Measurements from ENCODE around the gene TOB1.

TOB1 gene

DNA sequence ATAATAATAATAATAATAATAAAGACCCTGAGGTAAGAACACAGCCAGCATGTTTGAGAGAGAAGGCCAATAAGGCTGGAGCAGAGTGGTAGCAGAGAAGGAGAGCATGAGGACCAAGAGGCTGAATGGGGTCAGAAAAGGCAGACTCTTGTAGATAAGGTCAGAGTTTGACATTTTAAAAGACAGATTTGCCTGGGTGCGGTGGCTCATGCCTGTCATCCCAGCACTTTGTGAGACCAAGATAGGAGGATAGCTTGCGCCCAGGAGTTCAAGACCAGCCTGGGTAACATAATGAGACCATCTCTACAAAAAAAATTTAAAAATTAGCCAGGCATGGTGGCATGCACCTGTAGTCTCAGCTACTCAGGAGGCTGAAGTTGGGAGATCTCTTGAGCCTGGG is 41.7 kb downstream of the TOB1 start:
- TF ChIP-seq, protein P1, sequence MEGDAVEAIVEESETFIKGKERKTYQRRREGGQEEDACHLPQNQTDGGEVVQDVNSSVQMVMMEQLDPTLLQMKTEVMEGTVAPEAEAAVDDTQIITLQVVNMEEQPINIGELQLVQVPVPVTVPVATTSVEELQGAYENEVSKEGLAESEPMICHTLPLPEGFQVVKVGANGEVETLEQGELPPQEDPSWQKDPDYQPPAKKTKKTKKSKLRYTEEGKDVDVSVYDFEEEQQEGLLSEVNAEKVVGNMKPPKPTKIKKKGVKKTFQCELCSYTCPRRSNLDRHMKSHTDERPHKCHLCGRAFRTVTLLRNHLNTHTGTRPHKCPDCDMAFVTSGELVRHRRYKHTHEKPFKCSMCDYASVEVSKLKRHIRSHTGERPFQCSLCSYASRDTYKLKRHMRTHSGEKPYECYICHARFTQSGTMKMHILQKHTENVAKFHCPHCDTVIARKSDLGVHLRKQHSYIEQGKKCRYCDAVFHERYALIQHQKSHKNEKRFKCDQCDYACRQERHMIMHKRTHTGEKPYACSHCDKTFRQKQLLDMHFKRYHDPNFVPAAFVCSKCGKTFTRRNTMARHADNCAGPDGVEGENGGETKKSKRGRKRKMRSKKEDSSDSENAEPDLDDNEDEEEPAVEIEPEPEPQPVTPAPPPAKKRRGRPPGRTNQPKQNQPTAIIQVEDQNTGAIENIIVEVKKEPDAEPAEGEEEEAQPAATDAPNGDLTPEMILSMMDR (IDR thresholded peaks at IDR 0.05; ENCODE audit: insufficient read depth, low read length, poor library complexity, severe bottlenecking) = no peak
- no peak for TF ChIP-seq EZH2phosphoT487 (conservative IDR thresholded peaks at IDR 0.05; ENCODE audit: low read length)
- no peak overlapping the region for H3K4me2 ChIP-seq (ENCODE audit: low read depth, low read length, poor library complexity, severe bottlenecking)
- H3K9me2 ChIP-seq (replicated peaks; ENCODE audit: insufficient read depth, low read length) = no peaks in the 10 kb centered on the region

DNA sequence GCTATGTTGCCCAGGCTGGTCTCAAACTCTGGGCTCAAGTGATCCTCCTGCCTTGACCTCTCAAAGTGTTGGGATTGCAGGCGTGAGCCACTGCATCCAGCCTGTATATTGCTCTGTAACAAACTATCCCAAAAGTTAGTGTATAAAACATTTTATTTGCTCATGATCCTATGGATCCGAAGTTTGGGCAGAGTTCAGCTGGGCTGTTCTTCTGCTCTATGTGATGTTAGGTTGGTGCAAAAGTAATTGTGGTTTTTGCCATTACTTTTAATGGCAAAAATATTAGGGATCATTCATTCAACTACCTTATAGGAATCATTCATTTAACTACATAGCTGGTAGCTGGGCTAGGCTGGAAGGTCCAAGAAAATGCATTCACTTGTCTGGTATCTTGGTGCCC is 43.6 kb downstream of the TOB1 start:
- Histone ChIP-seq H3K4me3 (ENCODE audit: insufficient read depth, low read length, poor library complexity, severe bottlenecking) (no peak overlapping the region), H3K36me3 (ENCODE audit: low read length) (no peaks in the 10 kb centered on the region), H2AFZ (ENCODE audit: low read depth, low read length, severe bottlenecking) (no peak overlapping the region), H3K27ac (ENCODE audit: low read depth, low read length) (no peak overlapping the region), H3K27me3 (ENCODE audit: low read length) (no peaks in the 10 kb centered on the region), H3K9ac (ENCODE audit: low read length) (no peak overlapping the region), H4K20me1 (ENCODE audit: low read depth, low read length) (no peaks in the 10 kb centered on the region), H3K9me2 (replicated peaks; ENCODE audit: insufficient read depth, low read length) (no peaks in the 10 kb centered on the region), H3F3A (ENCODE audit: insufficient read depth) (no peaks in the 10 kb centered on the region), H3K9me3 (ENCODE audit: insufficient read depth, low read length) (no peaks in the 10 kb centered on the region), H3K4me2 (ENCODE audit: low read depth, low read length, poor library complexity, severe bottlenecking) (no peak overlapping the region), H3K79me2 (ENCODE audit: insufficient read depth, low read length) (no peaks in the 10 kb centered on the region)
- TF ChIP-seq EZH2phosphoT487 (conservative IDR thresholded peaks at IDR 0.05; ENCODE audit: low read length) = no peak
- TF ChIP-seq, protein P1 (IDR thresholded peaks at IDR 0.05; ENCODE audit: insufficient read depth, low read length, poor library complexity, severe bottlenecking) = no peak

More for the DNA sequence above, 41.7 kb downstream of the TOB1 start:
- no peaks in the 10 kb centered on the region for H3K36me3 ChIP-seq (ENCODE audit: low read length)
- H4K20me1 ChIP-seq (ENCODE audit: low read depth, low read length) = no peaks in the 10 kb centered on the region
- no peak overlapping the region for H3K27ac ChIP-seq (ENCODE audit: low read depth, low read length)
- H2AFZ ChIP-seq (ENCODE audit: low read depth, low read length, severe bottlenecking) = no peak overlapping the region
- no peak overlapping the region for H3K9ac ChIP-seq (ENCODE audit: low read length)
- no peaks in the 10 kb centered on the region for H3K9me3 ChIP-seq (ENCODE audit: insufficient read depth, low read length)
- H3K27me3 ChIP-seq (ENCODE audit: low read length) = no peaks in the 10 kb centered on the region
- no peaks in the 10 kb centered on the region for H3F3A ChIP-seq (ENCODE audit: insufficient read depth)
- H3K4me3 ChIP-seq (ENCODE audit: insufficient read depth, low read length, poor library complexity, severe bottlenecking) = no peak overlapping the region
- H3K79me2 ChIP-seq (ENCODE audit: insufficient read depth, low read length) = no peaks in the 10 kb centered on the region

DNA sequence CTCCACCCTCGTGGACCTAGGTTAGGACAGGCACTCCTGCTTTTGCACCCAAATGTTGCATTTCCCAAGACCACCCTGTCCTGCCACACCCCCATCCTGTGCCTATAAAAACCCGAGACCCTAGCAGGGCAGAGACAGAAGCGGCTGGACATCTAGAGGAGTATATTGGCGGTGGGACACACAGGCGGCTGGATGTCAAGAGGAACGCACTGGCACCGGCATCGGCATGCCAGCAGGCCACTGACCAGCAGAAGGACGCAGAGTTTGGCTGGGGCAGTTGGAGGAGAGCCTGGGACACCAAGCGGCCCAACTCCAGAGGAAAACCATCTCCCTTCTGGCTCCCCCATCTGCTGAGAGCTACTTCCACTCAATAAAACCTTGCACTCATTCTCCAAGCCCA is 45.5 kb downstream of the TOB1 start:
- no peak overlapping the region for H3K4me3 ChIP-seq (ENCODE audit: insufficient read depth, low read length, poor library complexity, severe bottlenecking)
- H3K9me2 ChIP-seq (replicated peaks; ENCODE audit: insufficient read depth, low read length) = no peaks in the 10 kb centered on the region
- no peaks in the 10 kb centered on the region for H3K36me3 ChIP-seq (ENCODE audit: low read length)
- no peaks in the 10 kb centered on the region for H3K27me3 ChIP-seq (ENCODE audit: low read length)
- TF ChIP-seq, protein P1 (IDR thresholded peaks at IDR 0.05; ENCODE audit: insufficient read depth, low read length, poor library complexity, severe bottlenecking) = no peak
- TF ChIP-seq EZH2phosphoT487 (conservative IDR thresholded peaks at IDR 0.05; ENCODE audit: low read length) = no peak
- H3K27ac ChIP-seq (ENCODE audit: low read depth, low read length) = no peak overlapping the region
- no peak overlapping the region for H3K9ac ChIP-seq (ENCODE audit: low read length)
- no peaks in the 10 kb centered on the region for H3K79me2 ChIP-seq (ENCODE audit: insufficient read depth, low read length)
- no peak overlapping the region for H3K4me2 ChIP-seq (ENCODE audit: low read depth, low read length, poor library complexity, severe bottlenecking)
- H3F3A ChIP-seq (ENCODE audit: insufficient read depth) = no peaks in the 10 kb centered on the region
- no peaks in the 10 kb centered on the region for H4K20me1 ChIP-seq (ENCODE audit: low read depth, low read length)
- no peaks in the 10 kb centered on the region for H3K9me3 ChIP-seq (ENCODE audit: insufficient read depth, low read length)
- H2AFZ ChIP-seq (ENCODE audit: low read depth, low read length, severe bottlenecking) = no peak overlapping the region

Measured in SU-DHL-6 (cell line).